Measurements from ENCODE around the gene SMG1.

The SMG1 gene

GRCh38 chr16:18842565-18842964 lies 83.6 kb downstream of the SMG1 start:
- no peak for DNase-seq

- DNase-seq: no peak
Measured at GRCh38 chr16:18841833-18842525, 84.2 kb downstream of the SMG1 start.

GRCh38 chr16:18839555-18839954 lies 86.7 kb downstream of the SMG1 start:
- DNase-seq: no peak

GRCh38 chr16:18836702-18837101 lies 89.5 kb downstream of the SMG1 start:
- no peak for DNase-seq

- no peak for DNase-seq
Measured at GRCh38 chr16:18834864-18835263, 91.3 kb downstream of the SMG1 start.

- DNase-seq: no peak
Measured at GRCh38 chr16:18833707-18834505, 92.3 kb downstream of the SMG1 start.

- DNase-seq: no peak
Measured at GRCh38 chr16:18832613-18833012, 93.6 kb downstream of the SMG1 start.

GRCh38 chr16:18832006-18832405 lies 94.2 kb downstream of the SMG1 start:
- DNase-seq: no peak

GRCh38 chr16:18829251-18829650 lies 97.0 kb downstream of the SMG1 start:
- DNase-seq: no peak

- DNase-seq: no peak
Measured at GRCh38 chr16:18827890-18828289, 98.3 kb downstream of the SMG1 start.

- DNase-seq: no peak
Measured at GRCh38 chr16:18816286-18816685, 109.9 kb downstream of the SMG1 start.

- no peak for DNase-seq
Measured at GRCh38 chr16:18811925-18812324, 114.3 kb downstream of the SMG1 start.

- no peak for DNase-seq
Measured at GRCh38 chr16:18809165-18809564, 117.0 kb downstream of the SMG1 start.

- DNase-seq: no peak
Measured at GRCh38 chr16:18805257-18805773, 120.9 kb downstream of the SMG1 start.

- DNase-seq: no peak
Measured at GRCh38 chr16:18804540-18804939, 121.7 kb downstream of the SMG1 start.

GRCh38 chr16:18803569-18804462 lies 122.4 kb downstream of the SMG1 start:
- DNase-seq: no peak

GRCh38 chr16:18802767-18803343 lies 123.4 kb downstream of the SMG1 start:
- DNase-seq: no peak

GRCh38 chr16:18801145-18801972 lies 124.8 kb downstream of the SMG1 start, which contains the start of gene ARL6IP1:
ARL6IP1 (minus strand) TSS chr16:18801549; CDS start chr16:18801466, 83 bp downstream.
- peak; percentile 96 to 99 for DNase-seq

- DNase-seq: no peak
Measured at GRCh38 chr16:18800775-18801144, 125.4 kb downstream of the SMG1 start.

GRCh38 chr16:18800293-18800692 lies 125.9 kb downstream of the SMG1 start:
- DNase-seq: no peak

GRCh38 chr16:18799500-18799899 lies 126.7 kb downstream of the SMG1 start:
- DNase-seq: no peak

- DNase-seq: no peak
Measured at GRCh38 chr16:18797746-18798145, 128.5 kb downstream of the SMG1 start.
